Subcutaneous adipose tissue (tissue), 4 donors: Measurements from ENCODE around the gene ATCAY. TPM values are rescaled to one million over a fixed set of nuclear protein-coding genes. Genes with fewer than 3 reads are reported as not detected.

Source experiments
- CTCF ChIP-seq: fragments of 450-650 bp; IDR thresholded peaks from one replicate; pipeline ENCODE4 v1.5.1; 2016; ENCODE audit warnings: low read depth, mild to moderate bottlenecking, control low read depth, antibody characterized with exemption, moderate library complexity
- total RNA-seq, 4 donors: library from RNA; depleted of rRNA; stranded (reverse); fragments of >200 nt; gene quantifications; one replicate each; pipeline ENCODE4 v1.1.0, GENCODE V29; 2016

ATCAY gene
- total RNA-seq, 4 donors from 2014 or later: not detected

GRCh38 chr19:3868770-3869456 is 11.6 kb upstream of the ATCAY start, which contains the start of gene ZFR2:
Gene ZFR2, minus strand, starts transcription at chr19:3869038. Its CDS starts 21 bp downstream, at chr19:3869017.
- TF ChIP-seq CTCF: no peak

- no peak for TF ChIP-seq CTCF
Observed at GRCh38 chr19:3873151-3873550, 7.3 kb upstream of the ATCAY start.

GRCh38 chr19:3879656-3880055 is 829 bp upstream of the ATCAY start:
- TF ChIP-seq CTCF: no peak

- TF ChIP-seq CTCF: no peak
Observed at GRCh38 chr19:3881272-3882040, 971 bp downstream of the ATCAY start.

- TF ChIP-seq CTCF: no peak
Observed at GRCh38 chr19:3882041-3882384, 1.5 kb downstream of the ATCAY start.

GRCh38 chr19:3890591-3890990 is 10.1 kb downstream of the ATCAY start:
- no peak for TF ChIP-seq CTCF

- TF ChIP-seq CTCF: no peak
Observed at GRCh38 chr19:3893509-3894179, 13.2 kb downstream of the ATCAY start.
